Measurements from ENCODE around the gene JMJD1C.

Gene JMJD1C

GRCh38 chr10:63200431-63200830 lies 265.3 kb downstream of the JMJD1C start:
- in situ Hi-C loops (cut with MboI; ENCODE audit: low sequenced_read_pairs): loop anchor here (25.0 kb wide), 2 partner anchors 412 to 512 kb away; no protein-coding TSS in a partner anchor

DNA sequence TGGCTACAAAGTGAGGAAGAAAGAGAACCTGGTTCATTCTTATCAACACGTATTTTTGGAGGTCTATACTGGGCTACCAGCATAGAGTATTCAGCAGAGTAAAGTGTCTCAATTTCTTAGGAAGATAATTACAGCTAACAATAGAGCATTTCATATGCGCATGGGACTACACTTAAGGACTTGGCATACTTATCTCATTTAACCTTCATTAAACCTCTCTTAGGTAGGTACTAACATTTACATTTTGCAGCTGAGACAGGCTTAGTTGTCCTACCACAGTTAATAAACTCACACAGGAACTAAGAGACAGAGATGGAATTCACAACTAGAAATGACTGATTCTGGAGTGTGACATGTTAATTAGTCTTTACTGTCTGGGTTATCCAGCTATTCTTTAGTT lies 266.1 kb downstream of the JMJD1C start:
- in situ Hi-C loops (cut with MboI; ENCODE audit: low sequenced_read_pairs): loop anchor here (25.0 kb wide), 2 partner anchors 413 to 513 kb away; no protein-coding TSS in a partner anchor

DNA sequence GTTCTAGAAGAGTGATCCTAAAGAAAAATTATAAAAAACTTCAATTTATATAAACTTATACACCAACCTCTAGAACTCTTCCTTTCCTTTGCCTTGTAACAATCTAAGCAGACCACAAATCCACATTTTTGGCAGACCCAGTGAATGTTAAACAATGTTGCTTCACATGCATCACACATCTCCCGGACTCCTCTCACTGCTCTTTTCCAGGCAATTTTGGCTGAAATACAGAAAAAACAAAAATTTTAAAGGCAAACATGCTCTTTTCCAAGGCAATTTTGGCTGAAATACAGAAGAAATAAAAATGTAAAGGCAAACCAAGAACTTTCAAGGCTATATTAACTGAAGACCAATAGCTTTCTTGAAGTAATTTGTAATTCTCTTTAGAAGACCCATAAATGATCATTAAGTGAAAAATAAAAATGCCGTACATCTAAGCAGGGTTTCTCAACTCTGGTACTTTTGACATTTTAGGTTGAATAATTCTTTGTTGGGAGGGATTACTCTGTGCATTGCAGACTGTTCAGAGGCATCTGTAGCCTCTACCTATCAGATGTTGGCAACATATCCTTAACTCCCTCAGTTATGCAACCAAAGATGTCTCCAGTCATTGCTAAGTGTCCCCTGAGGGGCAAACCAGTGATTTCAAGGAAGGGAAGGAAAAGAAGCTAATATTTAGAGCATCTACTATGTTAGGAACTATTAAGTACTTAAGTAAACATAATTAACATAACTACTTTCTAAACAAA lies 268.3 kb downstream of the JMJD1C start:
- in situ Hi-C loops (cut with MboI; ENCODE audit: low sequenced_read_pairs): no loop called here

DNA sequence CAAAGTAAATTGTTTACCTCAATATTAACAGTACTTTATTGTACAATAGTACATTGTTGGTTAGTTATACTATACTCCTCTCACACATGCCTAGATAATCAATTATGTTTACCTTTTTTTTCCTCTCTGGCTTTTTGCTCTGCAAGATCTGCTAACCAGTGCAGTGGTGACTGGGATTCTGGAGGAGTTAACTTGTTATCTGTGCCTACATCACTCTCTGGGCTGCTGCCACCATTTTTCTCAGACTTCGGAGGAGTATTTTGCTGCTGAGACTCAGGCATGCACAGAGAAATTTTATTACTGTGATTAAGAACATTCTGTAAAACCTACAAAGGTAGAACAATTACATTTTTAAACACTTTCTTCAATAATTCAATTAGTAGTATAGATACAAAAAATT lies 273.0 kb downstream of the JMJD1C start:
- in situ Hi-C loops (cut with MboI; ENCODE audit: low sequenced_read_pairs): no loop called here

- in situ Hi-C loops (cut with MboI; ENCODE audit: low sequenced_read_pairs): no loop called here
Measured at GRCh38 chr10:63175534-63175933, 290.2 kb downstream of the JMJD1C start.

- in situ Hi-C loops (cut with MboI; ENCODE audit: low sequenced_read_pairs): no loop called here
Measured at GRCh38 chr10:63173468-63174232, 292.1 kb downstream of the JMJD1C start.

- in situ Hi-C loops (cut with MboI; ENCODE audit: low sequenced_read_pairs): no loop called here
Measured at GRCh38 chr10:63171926-63172325, 293.9 kb downstream of the JMJD1C start.

DNA sequence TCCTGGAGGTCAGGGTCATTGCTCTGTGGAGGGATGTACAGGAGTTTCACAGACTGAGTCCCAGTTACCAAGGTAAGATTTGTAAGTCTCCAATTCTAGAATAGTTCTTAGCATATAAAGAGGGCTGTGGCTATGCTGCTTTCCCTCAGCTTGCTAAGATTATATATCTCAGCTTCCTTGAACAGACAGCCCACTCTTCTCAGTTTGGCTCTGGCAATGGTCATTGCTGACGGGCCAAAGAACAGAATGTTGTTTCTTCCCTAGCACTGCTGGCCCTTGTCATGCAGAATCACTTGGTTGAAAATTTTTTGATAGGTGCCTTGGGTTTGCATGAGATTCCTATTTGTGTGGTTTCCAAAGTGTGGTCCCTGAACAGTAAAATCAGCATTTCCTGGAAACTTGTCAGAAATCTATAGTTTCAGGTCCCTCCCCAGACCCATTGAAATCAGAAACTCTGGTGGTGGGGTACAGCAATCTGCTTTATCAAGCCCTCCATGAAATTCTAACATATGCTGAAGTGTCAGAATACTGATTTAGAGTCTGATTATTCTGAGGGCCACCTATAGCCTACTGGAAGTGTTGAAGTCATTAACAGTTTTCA lies 294.4 kb downstream of the JMJD1C start:
- in situ Hi-C loops (cut with MboI; ENCODE audit: low sequenced_read_pairs): no loop called here

DNA sequence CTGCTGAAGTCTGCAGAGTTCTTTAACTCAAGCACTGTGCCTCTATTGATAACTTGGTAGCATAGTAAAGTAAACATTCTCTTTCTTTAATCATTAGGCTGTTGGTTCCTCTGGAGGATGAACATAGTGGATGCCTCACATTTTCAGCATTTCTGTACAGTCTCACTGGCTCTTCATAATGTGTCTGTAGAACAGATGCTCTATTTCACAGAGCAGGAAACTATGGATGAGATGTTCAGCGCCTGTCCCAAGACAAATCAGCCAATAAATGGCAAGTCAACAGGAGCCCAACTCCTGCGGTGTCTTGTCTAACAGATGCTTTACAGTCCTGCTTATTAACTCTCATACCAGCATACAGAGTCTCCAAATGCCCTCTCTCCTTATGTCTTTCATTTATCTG lies 296.2 kb downstream of the JMJD1C start:
- in situ Hi-C loops (cut with MboI; ENCODE audit: low sequenced_read_pairs): no loop called here

GRCh38 chr10:63168821-63169462 lies 296.8 kb downstream of the JMJD1C start:
- in situ Hi-C loops (cut with MboI; ENCODE audit: low sequenced_read_pairs): no loop called here

DNA sequence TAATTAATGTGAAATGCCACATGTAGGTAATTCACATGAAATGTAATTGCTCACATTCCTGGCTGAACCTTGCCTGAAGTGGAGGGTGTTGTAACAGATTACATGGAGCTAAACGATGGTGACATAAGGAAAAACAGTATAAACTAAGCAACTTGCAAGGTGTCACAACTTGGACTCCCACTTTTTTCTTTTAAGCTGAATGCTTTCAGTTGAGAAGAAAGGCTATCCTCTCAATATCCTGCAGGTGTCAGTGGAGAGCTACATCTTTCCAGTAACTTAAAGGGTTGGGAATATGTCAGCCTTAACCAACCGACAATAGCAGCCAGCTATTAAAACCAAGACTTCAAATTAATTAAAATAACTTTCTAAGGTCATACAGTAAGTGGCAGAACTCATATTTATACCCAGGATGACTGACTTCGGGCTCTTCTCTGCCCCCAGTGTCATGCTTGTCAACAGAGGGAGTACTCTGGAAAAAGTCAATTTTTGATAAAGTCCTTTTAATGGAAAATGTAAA lies 299.0 kb downstream of the JMJD1C start:
- in situ Hi-C loops (cut with MboI; ENCODE audit: low sequenced_read_pairs): no loop called here

DNA sequence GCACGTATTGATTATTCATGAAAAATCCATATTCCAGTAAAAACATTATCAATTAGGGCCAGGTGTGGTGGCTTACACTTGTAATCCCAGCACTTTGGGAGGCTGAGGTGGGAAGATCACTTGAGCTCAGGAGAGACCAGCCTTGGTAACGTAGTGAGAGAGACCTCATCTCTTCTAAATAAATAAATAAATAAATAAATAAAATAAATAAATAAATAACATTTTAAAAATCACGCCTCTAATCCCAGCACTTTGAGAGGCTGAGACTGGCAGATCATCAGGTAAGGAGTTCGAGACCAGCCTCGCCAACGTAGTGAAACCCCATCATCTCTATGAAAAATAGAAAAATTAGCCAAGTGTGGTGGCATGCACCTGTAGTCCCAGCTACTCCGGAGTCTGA lies 300.5 kb downstream of the JMJD1C start:
- in situ Hi-C loops (cut with MboI; ENCODE audit: low sequenced_read_pairs): no loop called here

- in situ Hi-C loops (cut with MboI; ENCODE audit: low sequenced_read_pairs): no loop called here
Measured at GRCh38 chr10:63164166-63164623, 301.6 kb downstream of the JMJD1C start.

- in situ Hi-C loops (cut with MboI; ENCODE audit: low sequenced_read_pairs): no loop called here
Measured at GRCh38 chr10:63161592-63161991, 304.2 kb downstream of the JMJD1C start.

DNA sequence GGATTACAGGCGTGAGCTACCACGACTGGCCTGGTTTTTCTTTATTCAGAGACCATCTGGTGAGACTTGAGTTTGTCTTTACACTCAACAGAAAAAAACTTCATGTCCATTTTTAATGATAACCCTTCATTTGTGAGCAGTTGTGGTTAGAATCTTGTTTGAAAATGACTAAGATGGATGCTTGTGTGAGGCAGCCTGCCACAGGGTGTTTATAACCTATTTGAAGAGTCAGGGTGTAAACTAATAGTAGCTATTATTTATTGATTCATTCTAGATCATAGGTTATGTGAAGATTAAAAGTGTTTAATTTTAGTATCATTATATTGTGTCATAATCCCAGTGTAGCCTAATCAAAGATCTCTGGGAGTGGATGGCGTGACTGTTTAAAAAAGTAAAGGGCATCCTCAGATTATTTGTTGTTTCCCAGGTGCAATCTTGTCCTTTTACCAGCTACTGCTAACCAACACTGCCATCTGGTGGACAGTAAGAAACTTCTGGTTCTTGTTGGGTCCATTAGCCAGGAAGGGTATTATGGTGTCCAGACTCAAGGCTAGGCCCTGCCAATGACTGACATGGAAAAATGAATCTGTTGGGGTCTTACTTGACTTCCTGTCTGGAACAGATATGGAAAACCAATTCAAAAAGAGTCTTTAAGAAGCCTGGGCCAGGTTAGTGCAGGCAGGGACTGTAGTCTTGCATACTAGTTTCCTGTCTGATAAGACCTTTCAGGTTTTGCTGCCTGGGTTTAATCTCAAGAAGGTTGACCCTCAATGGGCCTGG lies 307.7 kb downstream of the JMJD1C start:
- in situ Hi-C loops (cut with MboI; ENCODE audit: low sequenced_read_pairs): loop anchor here (10.0 kb wide), 1 partner anchor 563 kb away; no protein-coding TSS in a partner anchor

GRCh38 chr10:63156236-63156635 lies 309.5 kb downstream of the JMJD1C start:
- in situ Hi-C loops (cut with MboI; ENCODE audit: low sequenced_read_pairs): loop anchor here (10.0 kb wide), 1 partner anchor 561 kb away; no protein-coding TSS in a partner anchor

- in situ Hi-C loops (cut with MboI; ENCODE audit: low sequenced_read_pairs): loop anchor here (10.0 kb wide), 1 partner anchor 561 kb away; no protein-coding TSS in a partner anchor
Measured at GRCh38 chr10:63155388-63156020, 310.3 kb downstream of the JMJD1C start.

DNA sequence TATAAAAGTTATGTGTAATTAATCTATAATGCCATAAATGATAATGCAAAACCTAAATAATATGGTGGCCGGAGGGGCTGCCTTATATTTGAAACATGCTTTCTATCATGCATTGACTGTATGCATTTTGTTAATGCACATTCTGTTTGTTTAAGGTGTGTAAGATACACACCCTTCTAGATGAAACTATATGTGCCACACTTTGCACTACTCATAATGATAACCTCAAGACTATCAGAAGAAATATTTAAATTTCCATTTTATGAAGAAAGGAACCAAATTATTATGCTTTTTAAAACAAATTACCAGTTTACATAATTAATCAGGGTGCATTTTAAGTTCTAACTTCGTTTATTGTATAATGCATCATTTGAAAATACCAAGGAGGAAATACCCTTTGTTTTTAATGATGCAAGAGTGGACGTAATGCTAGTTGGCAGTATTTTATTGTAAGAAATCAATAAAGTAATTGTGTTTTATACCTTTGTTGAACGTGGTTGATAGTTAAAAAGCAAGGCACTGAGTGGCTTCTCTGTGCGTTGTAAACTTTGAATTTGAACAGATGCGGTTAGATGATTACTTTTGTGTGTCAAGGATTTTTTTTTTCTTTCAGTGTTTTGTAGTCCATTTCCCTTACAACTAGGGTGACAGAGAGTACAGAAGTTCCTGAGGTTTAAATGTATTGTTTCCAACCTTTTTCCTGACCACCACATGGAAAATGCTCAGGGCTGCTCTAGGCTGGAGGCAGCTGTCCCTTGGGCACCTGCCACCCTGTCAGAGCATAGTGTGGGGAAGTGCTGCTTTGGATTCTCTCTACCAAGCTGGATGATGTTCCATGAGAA lies 311.0 kb downstream of the JMJD1C start:
- in situ Hi-C loops (cut with MboI; ENCODE audit: low sequenced_read_pairs): loop anchor here (10.0 kb wide), 1 partner anchor 560 kb away; no protein-coding TSS in a partner anchor

Data from HL-60/S4 treated with phorbol 12-myristate 13-acetate at 8.2 ng/mL for 4 days and 3 days (cell line).